NCI-H748 (cell line): Measurements from ENCODE around the gene HRCT1.
"Not testable (repeated sequence)": the region's sequence is repeated elsewhere in the genome, so short reads cannot be mapped to it uniquely, and the experiment has no call there.

Source experiments
- DNase-seq: peaks from one replicate; lab custom pipeline; 2025; ENCODE audit not compliant: unreplicated experiment; lab: John Stamatoyannopoulos, UW

Gene HRCT1

DNA sequence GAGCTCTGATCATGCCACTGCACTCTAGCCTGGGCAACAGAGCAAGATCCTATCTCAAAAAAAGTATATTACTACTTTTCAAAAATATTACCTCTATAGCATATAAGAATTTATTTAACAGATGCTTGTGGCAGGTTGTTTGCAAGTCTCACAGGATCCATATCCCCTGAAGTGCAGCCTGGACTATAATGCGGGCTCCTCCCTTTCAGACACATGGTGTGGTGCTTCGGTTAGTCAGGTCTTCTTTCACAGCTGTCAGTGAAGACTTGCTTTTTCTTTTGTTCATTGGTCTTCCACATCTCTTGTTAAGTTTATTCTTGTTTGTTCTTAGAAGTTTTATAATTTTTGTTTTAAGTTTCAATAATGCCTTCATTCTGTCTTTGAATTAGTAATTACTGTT, 9.4 kb upstream of the HRCT1 start:
- no peak for DNase-seq

DNA sequence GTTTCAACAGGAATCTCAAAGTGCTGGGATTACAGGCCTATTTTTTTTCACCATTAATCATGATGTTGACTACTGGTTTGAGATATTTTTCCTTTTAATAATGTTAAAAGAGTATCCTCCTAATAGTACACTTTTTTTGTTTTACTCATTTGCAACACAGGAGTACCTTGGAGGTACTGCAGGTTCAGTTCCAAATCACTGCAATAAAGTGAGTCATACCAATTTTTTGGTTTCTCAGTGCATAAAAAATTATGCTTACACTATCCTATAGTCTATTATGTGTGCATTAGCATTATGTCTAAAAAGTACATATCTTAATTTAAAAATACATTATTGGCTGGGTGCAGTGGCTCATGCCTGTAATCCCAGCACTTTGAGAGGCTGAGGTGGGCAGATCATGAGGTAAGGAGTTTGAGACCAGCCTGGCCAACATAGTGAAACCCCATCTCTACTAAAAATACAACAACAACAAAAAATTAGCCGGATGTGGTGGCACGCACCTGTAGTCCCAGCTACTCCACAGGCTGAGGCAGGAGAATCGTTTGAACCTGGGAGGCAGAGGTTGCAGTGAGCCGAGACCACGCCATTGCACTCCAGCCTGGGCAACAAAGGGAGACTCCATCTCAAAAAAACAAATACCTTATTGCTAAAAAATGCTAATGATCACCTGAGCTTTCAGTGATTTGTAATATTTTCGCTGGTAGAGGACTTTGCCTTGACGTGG, 8.5 kb upstream of the HRCT1 start:
- not testable (repeated sequence) for DNase-seq

DNA sequence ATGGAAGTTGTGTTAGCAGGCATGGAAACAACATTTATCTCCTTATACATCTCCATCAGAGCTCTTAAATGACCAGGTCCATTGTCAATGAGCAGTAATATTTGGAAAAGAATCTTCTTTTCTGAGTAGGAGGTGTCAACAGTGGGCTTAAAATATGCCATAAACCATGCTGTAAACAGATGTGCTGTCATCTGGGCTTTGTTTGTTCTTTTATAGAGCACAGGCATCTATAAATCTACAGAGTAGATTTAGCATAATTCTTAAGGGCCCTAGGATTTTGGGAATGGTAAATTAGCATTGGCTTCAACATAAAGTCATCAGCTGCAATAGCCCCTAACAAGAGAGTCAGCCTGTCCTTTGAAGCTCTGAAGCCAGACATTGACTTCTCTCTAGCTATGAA, 7.7 kb upstream of the HRCT1 start:
- no peak for DNase-seq

DNA sequence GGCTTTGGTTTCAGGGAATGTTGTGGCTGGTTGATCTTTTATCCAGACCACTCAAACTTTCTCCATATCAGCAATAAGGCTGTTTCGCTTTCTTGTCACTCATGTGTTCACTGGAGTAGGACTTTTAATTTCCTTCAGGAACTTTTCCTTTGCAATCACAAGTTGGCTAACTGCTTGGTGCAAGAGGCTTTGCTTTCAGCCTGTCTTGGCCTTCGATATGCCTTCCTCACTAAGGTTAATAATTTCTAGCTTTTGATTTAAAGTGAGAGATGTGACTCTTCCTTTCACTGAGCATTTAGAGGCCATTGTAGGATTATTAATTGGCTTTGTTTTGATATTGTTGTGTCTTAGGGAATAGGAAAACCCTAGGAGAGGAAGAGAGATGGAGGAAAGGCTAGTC, 7.0 kb upstream of the HRCT1 start:
- DNase-seq, result no peak

DNA sequence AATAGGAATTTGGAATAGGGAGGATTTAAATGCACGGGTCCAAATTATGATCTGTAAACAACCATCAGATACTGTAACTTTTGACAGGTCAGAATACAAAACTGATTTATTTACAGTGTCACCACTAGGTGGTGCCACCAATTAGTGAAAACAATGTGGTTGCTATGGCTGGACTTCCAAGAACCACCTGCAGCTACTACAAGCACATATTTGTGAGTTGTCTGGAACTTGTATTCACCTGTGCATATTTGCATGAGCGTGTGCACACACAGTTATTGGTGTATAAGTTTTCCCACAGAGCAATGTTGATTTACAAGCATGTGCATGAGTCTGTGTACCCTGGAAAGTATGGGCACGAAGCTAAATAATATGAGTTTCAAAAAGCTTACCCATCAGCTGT, 3.0 kb upstream of the HRCT1 start:
- peak; percentile 76 for DNase-seq

DNA sequence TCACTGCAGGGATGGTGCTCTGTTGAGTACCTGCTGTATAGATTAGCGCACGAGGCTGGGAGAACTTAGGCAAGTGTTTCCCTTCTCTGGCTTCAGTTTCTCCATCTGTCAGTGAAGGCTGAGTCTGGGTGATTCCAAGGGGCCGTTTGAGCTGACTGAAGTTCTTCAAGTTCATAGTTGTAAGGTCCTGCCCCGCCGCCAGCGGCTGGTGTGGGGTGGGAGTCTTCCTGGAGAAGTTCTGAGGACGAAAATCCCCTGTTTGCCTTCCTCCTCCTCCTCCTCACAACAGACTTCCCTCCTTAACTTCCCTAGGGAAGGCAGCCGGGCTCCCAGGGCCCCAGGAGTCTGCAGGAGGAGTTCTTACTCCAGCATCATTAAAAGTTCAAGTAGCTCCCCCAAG, 1.7 kb upstream of the HRCT1 start:
- no peak for DNase-seq

DNA sequence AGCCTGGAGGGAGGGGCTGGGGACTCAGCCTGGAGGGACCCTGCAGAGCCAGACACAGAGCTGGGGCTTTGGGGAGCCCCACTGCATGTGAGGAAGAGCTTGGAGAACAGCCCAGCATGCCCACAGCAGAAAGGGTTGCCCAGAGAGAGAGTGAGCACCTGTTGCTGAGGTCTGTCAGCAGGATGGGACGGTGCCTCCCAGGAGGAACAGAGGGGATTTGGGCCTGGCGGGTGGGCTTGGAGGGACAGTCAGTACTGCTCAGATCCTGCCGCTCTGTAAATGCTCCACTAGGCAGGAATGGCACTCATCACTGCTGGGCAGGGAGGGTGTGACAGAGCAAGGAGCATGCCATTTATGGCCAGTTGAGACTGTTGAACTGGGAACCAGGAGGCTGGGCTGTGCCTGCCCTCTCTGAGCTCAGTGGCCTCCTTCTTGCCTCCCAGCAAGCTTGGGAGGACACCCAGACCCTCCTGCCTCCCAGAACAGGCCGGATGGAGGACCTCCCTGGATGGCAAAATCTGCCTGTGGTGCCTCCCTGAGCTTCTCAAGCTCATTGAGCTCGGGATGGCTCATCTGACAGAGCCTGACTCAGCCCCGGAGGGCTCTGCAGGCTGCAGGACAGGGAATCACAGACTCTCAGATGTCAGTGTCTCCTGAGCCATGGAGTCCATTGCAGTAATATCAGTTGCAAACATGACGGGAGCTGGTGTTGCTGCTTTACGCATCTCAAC, 786 bp upstream of the HRCT1 start:
- no peak for DNase-seq

DNA sequence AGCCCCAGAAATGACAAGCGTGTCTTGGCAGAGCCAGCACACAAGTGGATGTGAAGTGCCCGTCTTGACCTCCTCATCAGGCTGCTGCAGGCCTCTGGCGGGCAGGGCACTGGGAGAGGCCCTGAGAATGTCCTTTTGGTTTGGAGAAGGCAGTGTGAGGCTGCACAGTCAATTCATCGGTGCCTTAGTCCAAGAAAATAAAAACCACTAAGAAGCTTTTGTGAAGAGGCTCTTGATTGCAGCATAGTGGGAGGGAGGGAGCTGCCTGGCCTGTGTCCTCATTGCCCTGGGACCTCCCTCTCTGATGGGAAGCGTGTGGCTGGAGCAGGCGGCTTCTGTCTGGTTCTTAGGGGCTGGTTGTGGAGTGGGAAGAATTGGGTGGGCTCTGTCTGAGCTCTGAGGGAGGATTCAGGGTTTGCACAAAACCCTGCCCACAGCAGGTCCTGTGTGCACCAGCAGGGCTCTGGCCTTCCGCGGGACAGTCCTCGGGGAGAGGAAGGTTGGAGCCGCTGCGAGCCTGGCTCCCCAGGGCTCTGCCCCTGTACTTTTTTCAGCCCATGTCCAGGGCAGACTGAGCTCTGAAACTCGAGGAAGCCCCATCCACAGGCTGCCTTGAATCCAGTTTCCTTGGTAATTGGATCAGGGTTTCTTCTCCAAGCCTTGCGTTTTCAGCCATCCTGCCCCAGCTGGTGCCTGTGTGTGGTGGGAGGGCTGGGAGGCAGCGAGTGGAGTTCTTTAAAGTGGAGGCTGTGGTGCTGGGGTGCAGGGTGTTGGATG, 1.1 kb downstream of the HRCT1 start:
- DNase-seq, result no peak

DNA sequence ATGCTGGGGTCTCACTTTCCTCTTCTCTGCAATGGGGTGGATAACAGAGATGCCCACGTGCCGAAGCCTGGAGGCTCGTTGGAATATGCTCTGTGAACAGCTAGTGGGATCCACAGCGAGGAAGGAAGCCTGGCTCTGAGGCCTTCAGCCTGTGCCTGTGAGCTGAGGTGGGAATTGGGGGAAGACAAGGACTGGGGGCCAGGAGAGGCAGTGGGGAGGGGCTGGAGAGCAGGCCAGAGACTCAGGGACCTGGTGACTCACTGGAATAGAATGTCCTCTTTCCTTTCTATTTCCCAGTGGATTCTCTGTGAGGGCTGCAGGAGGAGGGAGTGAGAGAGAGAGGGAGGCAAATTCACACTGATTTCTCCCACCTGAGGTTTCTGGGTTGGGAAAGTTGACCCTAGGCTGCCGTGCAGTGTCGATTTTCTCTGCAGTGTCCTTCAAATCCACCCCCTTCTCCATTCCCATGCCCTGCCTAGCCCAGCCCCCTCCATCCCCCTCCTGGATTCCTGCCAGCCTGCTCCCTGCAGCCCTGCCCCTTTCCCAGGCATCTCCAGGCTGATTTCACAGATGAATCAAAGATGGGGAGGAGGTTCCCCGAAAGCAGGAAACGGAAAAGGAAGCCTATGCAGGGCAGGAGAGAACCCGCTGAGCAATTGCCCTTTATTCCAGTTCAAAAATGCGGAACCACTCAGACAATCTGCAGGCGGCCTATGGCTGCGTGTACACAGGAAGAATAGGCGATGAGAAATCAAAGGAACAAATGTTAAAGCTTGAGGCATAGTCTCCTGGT, 1.9 kb downstream of the HRCT1 start:
- peak; percentile 22 for DNase-seq

DNA sequence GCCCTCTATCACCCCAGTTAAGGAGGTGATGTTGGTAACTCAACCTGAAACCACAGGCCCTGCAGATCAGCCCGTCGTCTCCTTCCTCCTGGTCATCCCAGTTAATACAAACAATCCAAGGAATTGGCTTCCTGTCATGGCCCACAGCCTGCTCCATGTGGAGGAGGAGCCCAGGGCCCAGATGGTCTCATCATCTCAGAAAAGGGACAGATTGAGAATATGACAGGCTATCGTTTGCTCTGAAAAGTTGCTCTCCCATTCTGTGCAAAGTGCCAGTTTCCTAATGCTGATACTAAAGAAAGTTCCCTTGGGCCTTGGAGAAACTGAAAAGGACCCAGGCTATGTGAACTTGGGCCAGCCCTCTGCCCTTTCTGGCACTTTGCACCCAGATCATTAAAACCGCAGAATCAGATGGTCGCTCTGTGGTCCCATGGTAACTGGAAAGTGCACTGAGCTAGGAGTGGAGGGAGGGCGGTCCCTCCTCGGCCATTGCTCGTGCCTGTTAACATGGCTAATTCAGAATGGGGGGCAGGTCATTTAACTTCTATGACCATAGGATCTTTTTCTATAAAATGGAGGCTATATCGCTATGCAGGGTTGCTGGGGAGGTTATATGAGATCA, 2.6 kb downstream of the HRCT1 start:
- DNase-seq, result no peak

DNA sequence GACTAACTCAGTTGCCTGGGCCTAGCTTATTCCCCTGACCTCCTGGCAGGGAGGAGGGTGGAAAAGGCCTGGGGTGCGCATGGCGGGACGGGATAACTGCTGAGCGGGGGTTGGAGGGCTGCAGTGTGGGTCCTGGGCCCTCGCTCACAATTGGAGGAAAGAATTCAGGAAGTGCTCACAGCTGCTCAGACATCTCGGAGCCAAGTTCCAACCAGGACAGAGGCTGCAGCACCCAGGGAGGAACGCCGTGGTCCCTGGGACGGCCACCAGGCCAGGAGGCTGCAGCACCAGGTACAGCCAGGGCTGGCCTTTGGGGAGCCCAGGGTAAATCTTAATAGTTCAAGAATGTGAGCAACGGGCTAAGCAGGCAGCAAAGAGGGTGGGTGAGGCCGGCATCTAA, 3.3 kb downstream of the HRCT1 start, which contains the start of gene SPAAR:
Gene SPAAR (plus strand): TSS at position 217 of the 400 bp plus-strand sequence. CDS start 974 bp downstream, outside the sequence.
- no peak for DNase-seq

DNA sequence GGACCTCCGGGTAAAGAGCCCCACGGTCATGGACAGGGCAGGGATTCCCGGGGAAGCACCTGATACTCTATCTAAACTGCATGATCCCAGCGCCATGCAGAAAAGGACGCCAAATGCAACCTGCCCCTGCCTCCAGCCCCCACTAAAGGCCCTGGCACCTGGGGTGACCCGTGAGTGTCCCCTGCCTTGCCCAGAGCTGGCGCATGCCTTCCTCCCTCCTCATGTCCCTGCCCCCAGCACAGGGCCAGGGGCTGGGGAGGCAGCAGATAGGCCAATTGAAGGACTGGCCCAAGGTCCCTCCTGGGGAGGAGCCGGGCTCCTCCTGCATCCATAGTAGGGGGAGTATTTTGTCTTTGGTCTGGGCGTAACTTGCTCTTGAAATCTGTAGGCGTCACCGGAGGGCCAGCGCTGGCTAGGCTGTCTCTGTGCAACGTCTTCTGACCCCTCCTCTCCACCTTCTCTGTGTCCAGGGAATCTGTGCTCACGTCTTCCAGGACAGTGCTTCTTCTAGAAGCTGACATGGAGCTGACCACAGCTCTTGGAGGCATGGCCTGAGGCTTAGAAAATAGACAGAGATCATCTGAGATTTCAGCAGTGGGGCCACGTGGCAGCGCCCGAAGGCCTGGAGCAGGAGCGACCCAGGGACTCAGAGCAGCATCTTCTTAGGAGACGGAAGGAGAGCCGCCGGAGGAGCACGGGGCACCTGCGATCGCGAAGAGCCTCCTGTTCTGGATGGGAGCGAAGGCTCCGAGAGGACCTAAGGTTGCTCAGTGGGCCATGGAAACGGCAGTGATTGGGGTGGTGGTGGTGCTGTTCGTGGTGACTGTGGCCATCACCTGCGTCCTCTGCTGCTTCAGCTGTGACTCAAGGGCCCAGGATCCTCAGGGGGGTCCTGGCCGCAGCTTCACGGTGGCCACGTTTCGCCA, 3.9 kb downstream of the HRCT1 start:
- no peak for DNase-seq

DNA sequence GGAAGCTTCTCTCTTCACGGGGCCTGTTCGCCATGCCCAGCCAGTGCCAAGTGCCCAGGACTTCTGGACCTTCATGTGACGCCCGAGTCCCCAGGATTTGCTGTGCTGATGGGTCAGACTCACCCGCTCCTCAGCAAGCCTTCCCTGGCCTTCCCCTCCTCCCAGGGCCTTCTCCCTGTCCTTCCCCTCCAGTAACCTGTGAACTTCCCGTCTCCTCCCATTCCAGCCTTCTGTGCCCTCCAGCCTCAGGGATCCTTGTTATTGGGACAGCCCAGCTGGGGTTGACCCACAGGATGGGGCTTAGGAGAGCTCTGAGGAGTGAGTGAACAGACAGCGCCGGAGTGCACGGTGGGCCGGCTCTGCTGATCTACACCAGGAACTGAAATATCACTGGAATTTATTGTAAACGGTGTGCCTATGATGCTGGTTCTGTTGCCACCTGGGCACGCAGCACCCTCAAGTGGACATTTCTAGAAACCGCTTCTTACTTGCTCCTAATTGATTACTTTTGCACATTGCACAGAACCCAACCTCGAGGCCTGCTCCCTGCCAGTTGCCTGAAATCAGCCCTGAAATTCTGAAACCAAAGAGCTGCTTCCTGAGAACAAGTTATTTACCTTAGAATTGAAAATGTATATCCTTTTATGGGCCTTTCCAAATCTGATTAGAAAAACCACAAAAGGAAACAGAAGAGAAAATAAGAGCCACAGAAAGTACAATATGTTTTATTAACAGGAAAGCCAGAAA, 4.8 kb downstream of the HRCT1 start:
- peak; percentile 53 for DNase-seq

DNA sequence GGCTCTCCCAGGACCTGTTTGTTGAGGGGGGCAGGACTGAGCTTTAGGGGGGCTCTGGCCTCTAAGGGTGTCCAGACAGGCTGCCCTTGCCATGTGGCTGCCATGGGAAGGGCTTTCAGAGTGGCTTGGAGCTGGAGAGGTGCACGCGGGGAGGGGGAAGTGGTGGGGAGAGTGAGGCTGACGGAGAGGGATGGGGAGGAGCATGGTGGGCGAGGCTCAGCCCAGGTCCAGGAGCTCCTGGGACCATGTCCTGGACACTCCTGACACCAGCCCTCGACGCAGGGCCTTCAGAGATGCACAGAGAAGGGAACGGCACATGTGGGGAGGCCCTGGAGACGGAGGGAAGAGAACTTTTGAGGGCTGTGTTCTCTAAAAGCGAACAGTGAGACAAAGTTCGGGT, 5.7 kb downstream of the HRCT1 start:
- DNase-seq, result no peak

DNA sequence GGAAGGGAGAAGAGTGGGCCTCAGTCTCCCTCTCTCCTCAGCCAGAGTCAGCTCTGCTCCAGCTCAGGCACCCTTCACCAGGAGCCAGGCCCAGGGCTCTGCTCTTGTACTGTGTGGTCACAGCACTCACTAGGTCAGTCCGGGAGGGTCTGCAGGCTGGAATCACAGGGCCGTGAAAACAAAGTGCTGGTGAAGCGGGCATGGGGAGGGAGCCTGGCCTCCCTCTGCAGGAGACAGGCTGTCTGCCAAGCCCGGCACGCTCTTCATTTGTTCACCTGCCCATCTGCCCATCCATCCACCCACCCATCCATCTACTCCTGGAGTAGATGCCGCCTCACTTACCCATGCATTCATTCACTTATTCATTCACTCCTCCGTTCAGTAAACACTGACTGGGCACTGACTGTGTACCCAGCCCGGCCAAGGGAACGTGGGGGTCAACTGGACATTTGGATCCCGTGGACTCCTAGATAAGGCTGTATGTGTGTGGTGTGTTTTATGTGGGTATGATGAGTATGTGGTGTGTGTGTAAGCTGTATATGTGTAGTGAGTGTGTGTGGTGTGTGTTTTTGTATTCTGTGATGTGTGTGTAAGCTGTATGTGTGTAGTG, 6.9 kb downstream of the HRCT1 start:
- no peak for DNase-seq

DNA sequence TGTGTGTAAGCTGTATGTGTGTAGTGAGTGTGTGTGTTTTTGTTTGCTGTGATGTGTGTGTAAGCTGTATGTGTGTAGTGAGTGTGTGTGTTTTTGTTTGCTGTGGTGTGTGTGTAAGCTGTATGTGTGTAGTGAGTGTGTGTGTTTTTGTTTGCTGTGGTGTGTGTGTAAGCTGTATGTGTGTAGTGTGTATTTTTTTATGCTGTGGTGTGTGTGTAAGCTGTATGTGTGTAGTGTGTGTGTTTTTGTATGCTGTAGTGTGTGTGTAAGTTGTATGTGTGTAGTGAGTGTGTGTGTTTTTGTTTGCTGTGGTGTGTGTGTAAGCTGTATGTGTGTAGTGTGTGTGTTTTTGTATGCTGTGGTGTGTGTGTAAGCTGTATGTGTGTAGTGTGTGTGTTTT, 7.4 kb downstream of the HRCT1 start:
- not testable (repeated sequence) for DNase-seq

DNA sequence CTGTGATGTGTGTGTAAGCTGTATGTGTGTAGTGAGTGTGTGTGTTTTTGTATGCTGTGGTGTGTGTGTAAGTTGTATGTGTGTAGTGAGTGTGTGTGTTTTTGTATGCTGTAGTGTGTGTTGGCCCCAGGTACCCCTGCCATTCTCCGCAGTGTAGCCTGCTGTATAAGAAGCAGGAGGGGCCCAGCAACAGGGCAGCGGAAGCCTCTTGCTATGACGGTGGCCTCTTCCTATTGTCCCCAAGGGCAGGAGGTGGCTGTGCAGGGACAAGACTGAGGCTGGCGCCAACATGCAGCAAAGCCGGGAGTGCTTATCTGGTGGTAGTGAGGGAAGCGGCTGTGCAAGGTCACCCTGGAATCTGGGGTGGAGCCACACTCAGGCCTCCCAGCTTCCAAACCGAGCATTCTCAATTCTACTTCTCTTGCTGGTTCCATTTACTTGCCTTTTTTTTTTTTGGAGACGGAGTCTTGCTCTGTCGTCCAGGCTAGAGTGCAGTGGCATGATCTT, 8.4 kb downstream of the HRCT1 start:
- no peak for DNase-seq

DNA sequence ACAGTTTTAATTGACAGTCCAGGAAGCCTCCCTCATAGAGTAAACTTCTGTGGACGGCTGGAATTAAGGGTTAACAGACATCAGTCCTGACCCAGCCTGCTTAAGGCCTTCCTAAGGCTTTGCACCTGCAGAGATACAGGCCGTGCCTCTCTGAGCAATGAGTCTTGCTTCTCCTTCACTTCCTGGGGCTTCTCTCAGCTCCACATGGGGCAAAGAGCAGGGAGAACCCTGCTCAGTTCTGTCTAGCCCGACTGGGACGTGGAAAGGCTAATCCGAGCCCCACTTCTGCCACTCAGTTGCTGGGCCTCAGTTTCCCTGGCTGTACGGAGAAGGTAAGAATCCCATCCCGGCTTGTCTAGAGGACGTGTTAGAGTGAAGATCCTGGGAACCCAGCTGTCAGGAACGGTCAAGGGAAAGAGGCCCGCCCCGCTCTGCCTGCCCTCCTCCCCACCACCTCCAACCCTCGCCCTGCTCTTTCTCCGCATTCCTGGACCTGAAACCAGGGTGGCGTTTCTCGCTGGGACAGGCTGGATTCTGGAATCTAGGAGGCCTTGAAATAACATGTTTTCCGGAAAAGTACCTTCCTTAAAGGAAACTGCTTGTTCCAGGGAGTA, 9.8 kb downstream of the HRCT1 start:
- DNase-seq, result no peak
